ENCODE data around the gene HS3ST6. TPM values are rescaled to one million over a fixed set of nuclear protein-coding genes. Genes with fewer than 3 reads are reported as not detected.

HS3ST6 gene
- total and polyA plus RNA-seq, 12 donors: 0.03 TPM; not detected in 11

GRCh38 chr16:1870365-1871082 is 47.7 kb downstream of the HS3ST6 start:
- no peak for TF ChIP-seq CTCF (IDR thresholded peaks at IDR 0.05)
- H3K36me3 ChIP-seq: no peaks in the 10 kb centered on the region
- ATAC-seq: no peak
- no peak overlapping the region for H3K4me3 ChIP-seq
- H3K9me3 ChIP-seq: no peaks in the 10 kb centered on the region
- H3K27me3 ChIP-seq: peaks cover 7 to 83% (median 33%) of the 10 kb centered on the region in 7 donors
- peaks cover 0 to 4% (median 0%) of the 10 kb centered on the region in 9 donors for H3K4me1 ChIP-seq
- DNase-seq: no peak
- intact Hi-C loops (cut with DNase I): no loop called here
- H3K27ac ChIP-seq: no peak overlapping the region
- WGBS, 2 donors: 61 to 62% methylated on average over 9 of the region's 9 CpGs

- no peak for ATAC-seq
- intact Hi-C loops (cut with DNase I): loop anchor here in 1 of 10 donors (2.0 kb wide), 1 partner anchor 63 kb away; no protein-coding TSS in a partner anchor
- no peaks in the 10 kb centered on the region for H3K36me3 ChIP-seq
- H3K4me3 ChIP-seq: no peak overlapping the region
- H3K4me1 ChIP-seq: peaks cover 0 to 3% (median 0%) of the 10 kb centered on the region in 9 donors
- no peak overlapping the region for H3K27ac ChIP-seq
- whole genome bisulfite sequencing, 2 donors: 68 to 69% methylated on average over 6 of the region's 6 CpGs
- H3K9me3 ChIP-seq: no peaks in the 10 kb centered on the region
- no peak for DNase-seq
- H3K27me3 ChIP-seq: peaks cover 0 to 85% (median 21%) of the 10 kb centered on the region in 7 donors
- no peak for TF ChIP-seq CTCF (IDR thresholded peaks at IDR 0.05)
Observed at GRCh38 chr16:1865902-1866690, 52.1 kb downstream of the HS3ST6 start.

GRCh38 chr16:1863681-1864460 is 54.3 kb downstream of the HS3ST6 start:
- ATAC-seq (no peak), DNase-seq (no peak)
- peak; percentile 53 to 74 (median 67) for TF ChIP-seq CTCF (IDR thresholded peaks at IDR 0.05)
- Histone ChIP-seq H3K4me1 (peaks cover 0 to 3% (median 0%) of the 10 kb centered on the region in 9 donors), H3K36me3 (no peaks in the 10 kb centered on the region), H3K27me3 (peaks cover 0 to 94% (median 35%) of the 10 kb centered on the region in 7 donors), H3K9me3 (no peaks in the 10 kb centered on the region), H3K4me3 (no peak overlapping the region), H3K27ac (no peak overlapping the region)
- intact Hi-C loops (cut with DNase I): loop anchor here (1.0 to 5.0 kb wide), 3 partner anchors 63 to 65 kb away; no protein-coding TSS in a partner anchor
- WGBS, 2 donors: 12 to 15% methylated on average over 4 of the region's 4 CpGs

- no peaks in the 10 kb centered on the region for H3K9me3 ChIP-seq
- H3K4me1 ChIP-seq: peaks cover 0 to 3% (median 0%) of the 10 kb centered on the region in 9 donors
- ATAC-seq (no peak), DNase-seq (no peak)
- peaks cover 0 to 94% (median 44%) of the 10 kb centered on the region in 7 donors for H3K27me3 ChIP-seq
- H3K4me3 ChIP-seq: no peak overlapping the region
- TF ChIP-seq CTCF (IDR thresholded peaks at IDR 0.05): no peak
- no peak overlapping the region for H3K27ac ChIP-seq
- intact Hi-C loops (cut with DNase I): loop anchor here in 7 of 10 donors (2.0 to 5.0 kb wide), 2 partner anchors 65 to 66 kb away; no protein-coding TSS in a partner anchor
- 83 to 84% methylated on average over 9 of the region's 9 CpGs for WGBS, 2 donors
- no peaks in the 10 kb centered on the region for H3K36me3 ChIP-seq
Observed at GRCh38 chr16:1862394-1862793, 55.8 kb downstream of the HS3ST6 start.

Data from heart right ventricle (tissue), 16 donors.